SU-DHL-6 (cell line): Measurements from ENCODE around the gene CARD11.

ENCODE experiments used
- H2AFZ ChIP-seq: fragments of 200-600 bp; sonication (generic); 2 replicates; pipeline ENCODE4 v1.6.1; 2014; ENCODE audit warnings: low read depth, mild to moderate bottlenecking, moderate library complexity, mixed read lengths, antibody characterized with exemption, low read length; ENCODE audit not compliant: severe bottlenecking
- H3F3A ChIP-seq: fragments of 200-600 bp; shearing (Covaris generic); 2 replicates; pipeline ENCODE4 v1.6.0; 2016; ENCODE audit warnings: antibody characterized with exemption, mild to moderate bottlenecking; ENCODE audit not compliant: insufficient read depth
- H3K27ac ChIP-seq: fragments of 200-600 bp; sonication (generic); 2 replicates; pipeline ENCODE4 v1.5.1; 2016; ENCODE audit warnings: low read depth, mild to moderate bottlenecking, low read length, moderate library complexity, mixed read lengths
- H3K27me3 ChIP-seq: fragments of 200-600 bp; sonication (generic), shearing (Covaris generic); 2 replicates; pipeline ENCODE4 v1.6.0; 2014; ENCODE audit warnings: mild to moderate bottlenecking, low read length
- H3K36me3 ChIP-seq: fragments of 200-600 bp; sonication (generic); 2 replicates; pipeline ENCODE4 v1.6.1; 2014; ENCODE audit warnings: mild to moderate bottlenecking, low read length, mixed read lengths
- H3K4me2 ChIP-seq: fragments of 300-600, 200-600 bp; shearing (Covaris generic), sonication (generic); 2 replicates; pipeline ENCODE4 v1.6.0; 2014; ENCODE audit warnings: low read length, low read depth, mild to moderate bottlenecking; ENCODE audit not compliant: poor library complexity, severe bottlenecking
- H3K4me3 ChIP-seq: fragments of 200-600 bp; sonication (generic); 2 replicates; pipeline ENCODE4 v1.5.1; 2014; ENCODE audit warnings: antibody characterized with exemption, low read length, mild to moderate bottlenecking, mixed read lengths; ENCODE audit not compliant: insufficient read depth, poor library complexity, severe bottlenecking
- H3K79me2 ChIP-seq: fragments of 200-600 bp; sonication (generic); 2 replicates; pipeline ENCODE4 v1.6.1; 2014; ENCODE audit warnings: mild to moderate bottlenecking, low read length, moderate library complexity; ENCODE audit not compliant: insufficient read depth
- H3K9ac ChIP-seq: fragments of 200-600 bp; sonication (generic); 2 replicates; pipeline ENCODE4 v1.7.0; 2014; ENCODE audit warnings: mild to moderate bottlenecking, low read length
- H3K9me2 ChIP-seq: fragments of 200-600 bp; sonication (generic); replicated peaks from 2 replicates; pipeline ENCODE4 v1.6.1; 2014; ENCODE audit warnings: low read length; ENCODE audit not compliant: insufficient read depth
- H3K9me3 ChIP-seq: fragments of 200-600 bp; sonication (generic); 2 replicates; pipeline ENCODE4 v1.6.1; 2014; ENCODE audit warnings: low read length, mixed read lengths; ENCODE audit not compliant: insufficient read depth
- H4K20me1 ChIP-seq: fragments of 200-600 bp; sonication (generic); 2 replicates; pipeline ENCODE4 v1.6.1; 2014; ENCODE audit warnings: low read depth, mild to moderate bottlenecking, antibody characterized with exemption, low read length, moderate library complexity, mixed read lengths
- CTCF ChIP-seq: fragments of 200-600 bp; sonication (generic); IDR thresholded peaks from one replicate; pipeline ENCODE4 v1.5.1; 2017; ENCODE audit warnings: antibody characterized with exemption, mild to moderate bottlenecking, low read length, moderate library complexity; ENCODE audit not compliant: insufficient read depth, poor library complexity, severe bottlenecking
- EZH2phosphoT487 ChIP-seq: fragments of 200-600 bp; sonication (generic), shearing (Covaris generic); conservative IDR thresholded peaks from 2 replicates; pipeline ENCODE4 v1.6.1; 2018; ENCODE audit warnings: mild to moderate bottlenecking, antibody characterized with exemption, low read length, moderate library complexity, mixed read lengths

The CARD11 gene

GRCh38 chr7:2974093-2974819 is 69.4 kb downstream of the CARD11 start:
- TF ChIP-seq EZH2phosphoT487: no peak
- no peak for TF ChIP-seq CTCF
- H3K27me3 ChIP-seq: no peaks in the 10 kb centered on the region
- no peaks in the 10 kb centered on the region for H3K9me3 ChIP-seq
- no peaks in the 10 kb centered on the region for H3K9me2 ChIP-seq
- H3K4me2 ChIP-seq: no peak overlapping the region
- no peak overlapping the region for H2AFZ ChIP-seq
- peaks cover 20% of the 10 kb centered on the region; the same call in 1 of the 2 replicates for H3K79me2 ChIP-seq
- no peak overlapping the region for H3K4me3 ChIP-seq
- no peak overlapping the region for H3K9ac ChIP-seq
- H3F3A ChIP-seq: peaks cover 15% of the 10 kb centered on the region
- H4K20me1 ChIP-seq: no peaks in the 10 kb centered on the region
- no peak overlapping the region for H3K27ac ChIP-seq
- no peaks in the 10 kb centered on the region for H3K36me3 ChIP-seq

GRCh38 chr7:2972835-2973161 is 70.9 kb downstream of the CARD11 start:
- no peaks in the 10 kb centered on the region for H3K36me3 ChIP-seq
- H3K27me3 ChIP-seq: no peaks in the 10 kb centered on the region
- 0 out of 2 replicates have a peak, but pooled peaks cover 5% of the 10 kb centered on the region for H3F3A ChIP-seq
- H3K9me2 ChIP-seq: no peaks in the 10 kb centered on the region
- TF ChIP-seq CTCF (no peak), EZH2phosphoT487 (no peak)
- H3K4me2 ChIP-seq: peak overlapping the region; percentile 39
- no peak overlapping the region for H2AFZ ChIP-seq
- no peak overlapping the region for H3K4me3 ChIP-seq
- H3K27ac ChIP-seq: peak overlapping the region; percentile 64
- no peaks in the 10 kb centered on the region for H3K9me3 ChIP-seq
- no peak overlapping the region for H3K9ac ChIP-seq
- no peaks in the 10 kb centered on the region for H4K20me1 ChIP-seq
- H3K79me2 ChIP-seq: peaks cover 14% of the 10 kb centered on the region; the same call in 1 of the 2 replicates

GRCh38 chr7:2971914-2972834 is 71.5 kb downstream of the CARD11 start:
- H3K9me3 ChIP-seq: no peaks in the 10 kb centered on the region
- peaks cover 10% of the 10 kb centered on the region; the same call in 1 of the 2 replicates for H3K79me2 ChIP-seq
- H2AFZ ChIP-seq: no peak overlapping the region
- H3K4me3 ChIP-seq: no peak overlapping the region
- no peaks in the 10 kb centered on the region for H3K9me2 ChIP-seq
- TF ChIP-seq EZH2phosphoT487: no peak
- TF ChIP-seq CTCF: no peak
- H3K9ac ChIP-seq: no peak overlapping the region
- H3K4me2 ChIP-seq: peak overlapping the region; percentile 39
- H3F3A ChIP-seq: 0 out of 2 replicates have a peak, but pooled peaks cover 5% of the 10 kb centered on the region
- peak overlapping the region; percentile 64 for H3K27ac ChIP-seq
- H3K36me3 ChIP-seq: no peaks in the 10 kb centered on the region
- H3K27me3 ChIP-seq: no peaks in the 10 kb centered on the region
- H4K20me1 ChIP-seq: no peaks in the 10 kb centered on the region
